Parathyroid adenoma (tissue), 2 donors: ENCODE measurements around the gene ARHGAP5.

ENCODE experiments used
- H2AFZ ChIP-seq: fragments of 300-600 bp; sonication (generic); one replicate; pipeline ENCODE4 v1.7.0; 2017; ENCODE audit warnings: antibody characterized with exemption, mild to moderate bottlenecking
- H3K27ac ChIP-seq: fragments of 300-600 bp; sonication (generic); one replicate; pipeline ENCODE4 v1.7.0; 2017
- H3K27me3 ChIP-seq: fragments of 300-600 bp; sonication (generic); one replicate; pipeline ENCODE4 v1.7.0; 2017; ENCODE audit warnings: low read length; ENCODE audit not compliant: control insufficient read depth, insufficient read depth
- H3K36me3 ChIP-seq: fragments of 300-600 bp; sonication (generic); one replicate; pipeline ENCODE4 v1.7.0; 2017; ENCODE audit warnings: low read length; ENCODE audit not compliant: control insufficient read depth, insufficient read depth
- H3K4me1 ChIP-seq: fragments of 300-600 bp; sonication (generic); one replicate; pipeline ENCODE4 v1.7.0; 2017; ENCODE audit warnings: control low read depth
- H3K4me2 ChIP-seq: fragments of 300-600 bp; sonication (generic); one replicate; pipeline ENCODE4 v1.7.0; 2017; ENCODE audit warnings: low read length
- H3K4me3 ChIP-seq: fragments of 300-600 bp; sonication (generic); one replicate; pipeline ENCODE4 v1.7.0; 2017; ENCODE audit warnings: low read depth, low read length
- H3K79me2 ChIP-seq: fragments of 300-600 bp; sonication (generic); one replicate; pipeline ENCODE4 v1.7.0; 2017; ENCODE audit warnings: control low read depth
- H3K9ac ChIP-seq: fragments of 300-600 bp; sonication (generic); one replicate; pipeline ENCODE4 v1.7.0; 2017; ENCODE audit warnings: mild to moderate bottlenecking
- H3K9me3 ChIP-seq: fragments of 300-600 bp; sonication (generic); one replicate; pipeline ENCODE4 v1.7.0; 2017; ENCODE audit warnings: low read length; ENCODE audit not compliant: control insufficient read depth
- TF ChIP-seq, protein P1 (sequence below): fragments of 300-600 bp; sonication (generic); IDR thresholded peaks from one replicate; pipeline ENCODE4 v1.7.0; 2017; ENCODE audit warnings: antibody characterized with exemption, mild to moderate bottlenecking
- donor health status: primary hyperparathyroidism.

The ARHGAP5 gene

DNA sequence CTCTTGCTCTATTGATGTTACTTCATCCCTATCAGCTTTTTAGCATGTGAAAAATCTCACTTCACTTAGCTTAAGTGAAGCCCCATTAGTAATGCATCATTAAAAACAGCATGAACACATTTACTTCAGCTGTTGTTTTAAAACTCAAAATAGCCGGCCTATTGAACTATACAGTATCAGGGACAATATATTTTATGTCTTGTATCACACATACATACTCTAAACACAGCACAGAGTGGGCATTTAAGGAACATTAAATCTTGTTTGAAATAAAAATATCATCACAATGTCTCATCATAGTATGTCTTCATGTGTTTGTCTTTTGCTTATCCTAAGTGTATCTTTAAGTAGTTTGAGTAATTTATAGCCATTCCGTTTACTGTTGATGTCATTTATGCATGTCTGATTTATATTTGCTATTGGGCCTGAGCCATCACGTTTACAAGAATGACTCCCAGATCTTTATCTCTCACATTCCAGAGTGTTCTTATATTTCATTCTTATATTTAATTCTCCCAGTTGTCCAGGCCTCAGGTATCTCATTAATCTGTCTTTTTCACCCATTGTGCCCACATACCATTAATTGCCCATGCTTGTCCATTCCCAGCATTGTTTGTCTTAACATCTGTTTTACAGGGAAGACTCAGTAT is 57.5 kb downstream of the ARHGAP5 start:
- no peaks in the 10 kb centered on the region for H3K36me3 ChIP-seq
- H3K79me2 ChIP-seq, result peaks cover 19% of the 10 kb centered on the region
- H3K4me2 ChIP-seq, result no peak overlapping the region
- H3K27ac ChIP-seq, result no peak overlapping the region
- no peak overlapping the region for H3K4me3 ChIP-seq
- H3K9ac ChIP-seq, result no peak overlapping the region
- no peaks in the 10 kb centered on the region for H3K27me3 ChIP-seq
- TF ChIP-seq, protein P1, sequence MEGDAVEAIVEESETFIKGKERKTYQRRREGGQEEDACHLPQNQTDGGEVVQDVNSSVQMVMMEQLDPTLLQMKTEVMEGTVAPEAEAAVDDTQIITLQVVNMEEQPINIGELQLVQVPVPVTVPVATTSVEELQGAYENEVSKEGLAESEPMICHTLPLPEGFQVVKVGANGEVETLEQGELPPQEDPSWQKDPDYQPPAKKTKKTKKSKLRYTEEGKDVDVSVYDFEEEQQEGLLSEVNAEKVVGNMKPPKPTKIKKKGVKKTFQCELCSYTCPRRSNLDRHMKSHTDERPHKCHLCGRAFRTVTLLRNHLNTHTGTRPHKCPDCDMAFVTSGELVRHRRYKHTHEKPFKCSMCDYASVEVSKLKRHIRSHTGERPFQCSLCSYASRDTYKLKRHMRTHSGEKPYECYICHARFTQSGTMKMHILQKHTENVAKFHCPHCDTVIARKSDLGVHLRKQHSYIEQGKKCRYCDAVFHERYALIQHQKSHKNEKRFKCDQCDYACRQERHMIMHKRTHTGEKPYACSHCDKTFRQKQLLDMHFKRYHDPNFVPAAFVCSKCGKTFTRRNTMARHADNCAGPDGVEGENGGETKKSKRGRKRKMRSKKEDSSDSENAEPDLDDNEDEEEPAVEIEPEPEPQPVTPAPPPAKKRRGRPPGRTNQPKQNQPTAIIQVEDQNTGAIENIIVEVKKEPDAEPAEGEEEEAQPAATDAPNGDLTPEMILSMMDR, result no peak
- H2AFZ ChIP-seq, result no peak overlapping the region
- peaks cover 4% of the 10 kb centered on the region for H3K9me3 ChIP-seq
- no peaks in the 10 kb centered on the region for H3K4me1 ChIP-seq

DNA sequence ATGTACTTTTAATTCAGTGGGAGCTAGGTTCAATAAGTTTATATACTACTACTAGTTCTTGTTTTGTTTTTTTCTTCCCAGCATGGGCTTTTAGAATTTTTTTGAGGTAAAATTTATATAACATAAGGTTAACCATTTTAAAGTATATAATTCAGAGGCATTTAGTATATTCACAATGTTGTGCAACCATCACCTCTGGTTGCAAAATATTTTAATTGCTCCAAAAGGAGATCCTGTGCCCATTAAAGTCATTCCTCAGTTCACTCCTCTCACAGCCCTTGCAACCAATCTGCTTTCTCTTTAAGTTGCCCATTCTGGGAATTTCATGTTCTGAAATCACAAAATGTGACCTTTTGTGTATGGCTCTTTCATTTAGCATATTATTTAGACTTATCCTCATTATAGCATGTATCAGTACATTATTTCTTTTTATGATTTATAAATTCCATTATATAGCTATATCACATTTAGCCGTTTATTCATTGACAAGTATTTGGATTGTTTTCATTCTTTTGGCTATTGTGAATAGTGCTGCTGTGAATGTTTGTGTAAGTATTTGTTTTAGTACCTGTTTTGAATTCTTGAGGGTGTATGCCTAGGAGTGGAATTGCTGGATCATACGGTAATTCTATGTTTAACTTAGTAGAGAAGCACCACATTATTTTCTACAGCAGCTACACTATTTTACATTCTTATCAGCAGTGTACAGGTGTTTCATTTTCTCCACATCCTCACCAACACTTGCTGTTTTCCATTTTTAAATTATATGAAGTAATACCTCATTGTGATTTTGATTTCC is 59.1 kb downstream of the ARHGAP5 start:
- Histone ChIP-seq H3K27ac (no peak overlapping the region), H3K4me2 (no peak overlapping the region), H3K9ac (no peak overlapping the region), H3K4me3 (no peak overlapping the region), H3K9me3 (peaks cover 4% of the 10 kb centered on the region), H3K36me3 (no peaks in the 10 kb centered on the region), H3K4me1 (no peaks in the 10 kb centered on the region), H2AFZ (no peak overlapping the region), H3K79me2 (peaks cover 20% of the 10 kb centered on the region), H3K27me3 (no peaks in the 10 kb centered on the region)
- TF ChIP-seq, protein P1, result no peak

DNA sequence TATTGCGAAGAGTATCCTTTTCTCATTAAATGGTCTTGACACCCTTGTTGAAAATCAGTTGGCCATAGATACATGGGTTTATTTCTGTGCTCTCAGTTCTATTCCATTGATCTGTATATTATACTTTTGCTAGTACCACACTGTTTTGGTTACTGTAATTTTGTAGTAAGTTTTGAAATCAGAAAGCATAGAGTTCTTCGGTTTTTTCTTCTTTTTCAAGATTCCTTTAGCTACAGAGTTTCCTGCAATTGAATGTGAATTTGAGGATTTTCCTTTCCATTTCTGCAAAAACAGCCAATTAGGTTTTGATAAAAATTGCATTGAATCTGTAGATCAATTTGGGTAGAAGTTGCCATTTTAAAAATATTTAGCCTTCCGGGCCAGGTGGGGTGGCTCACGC is 60.2 kb downstream of the ARHGAP5 start:
- Histone ChIP-seq H3K4me2 (no peak overlapping the region), H3K9me3 (peaks cover 4% of the 10 kb centered on the region), H3K27me3 (no peaks in the 10 kb centered on the region), H2AFZ (no peak overlapping the region), H3K9ac (no peak overlapping the region), H3K4me3 (no peak overlapping the region), H3K27ac (no peak overlapping the region), H3K36me3 (no peaks in the 10 kb centered on the region), H3K4me1 (no peaks in the 10 kb centered on the region), H3K79me2 (peaks cover 24% of the 10 kb centered on the region)
- TF ChIP-seq, protein P1, result no peak

DNA sequence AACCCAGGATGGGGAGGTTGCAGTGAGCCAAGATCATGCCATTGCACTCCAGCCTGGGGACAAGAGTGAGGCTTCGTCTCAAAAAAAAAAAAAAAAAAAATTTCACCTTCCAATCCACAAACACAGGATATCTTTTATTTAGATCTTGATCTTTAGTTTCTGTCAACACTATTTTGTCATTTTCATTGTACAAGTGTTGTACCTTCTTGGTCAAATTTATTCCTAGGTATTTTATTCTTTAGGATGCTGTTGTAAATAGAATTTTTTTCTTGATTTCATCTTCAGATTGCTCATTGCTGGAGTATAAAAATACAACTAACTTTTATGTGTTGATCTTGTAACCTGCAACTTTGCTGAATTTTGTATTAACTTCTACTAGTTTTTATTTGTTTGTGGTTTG is 60.8 kb downstream of the ARHGAP5 start:
- Histone ChIP-seq H3K79me2 (peaks cover 26% of the 10 kb centered on the region), H2AFZ (no peak overlapping the region), H3K4me1 (no peaks in the 10 kb centered on the region), H3K27me3 (no peaks in the 10 kb centered on the region), H3K36me3 (no peaks in the 10 kb centered on the region), H3K4me2 (no peak overlapping the region), H3K4me3 (no peak overlapping the region), H3K9me3 (peaks cover 4% of the 10 kb centered on the region), H3K27ac (no peak overlapping the region), H3K9ac (no peak overlapping the region)
- TF ChIP-seq, protein P1, result no peak
